MM.1S (cell line): ENCODE data around the gene SPRED3.

ENCODE experiments used
- EZH2 ChIP-seq: fragments of 300-600 bp; sonication (generic); optimal IDR thresholded peaks from 2 replicates; pipeline ENCODE3; 2017; ENCODE audit warnings: low read depth, mild to moderate bottlenecking, antibody characterized with exemption, low read length, mixed read lengths
- EZH2phosphoT487 ChIP-seq: fragments of 300-600 bp; sonication (generic); IDR thresholded peaks from 2 replicates; pipeline ENCODE4 v1.6.1; 2018; ENCODE audit warnings: antibody characterized with exemption, low read length
- TF ChIP-seq, protein P1 (sequence below): fragments of 300-600 bp; sonication (generic); IDR thresholded peaks from 2 replicates; pipeline ENCODE4 v1.5.1; 2016; ENCODE audit warnings: antibody characterized with exemption, low read length, mixed read lengths

DNA sequence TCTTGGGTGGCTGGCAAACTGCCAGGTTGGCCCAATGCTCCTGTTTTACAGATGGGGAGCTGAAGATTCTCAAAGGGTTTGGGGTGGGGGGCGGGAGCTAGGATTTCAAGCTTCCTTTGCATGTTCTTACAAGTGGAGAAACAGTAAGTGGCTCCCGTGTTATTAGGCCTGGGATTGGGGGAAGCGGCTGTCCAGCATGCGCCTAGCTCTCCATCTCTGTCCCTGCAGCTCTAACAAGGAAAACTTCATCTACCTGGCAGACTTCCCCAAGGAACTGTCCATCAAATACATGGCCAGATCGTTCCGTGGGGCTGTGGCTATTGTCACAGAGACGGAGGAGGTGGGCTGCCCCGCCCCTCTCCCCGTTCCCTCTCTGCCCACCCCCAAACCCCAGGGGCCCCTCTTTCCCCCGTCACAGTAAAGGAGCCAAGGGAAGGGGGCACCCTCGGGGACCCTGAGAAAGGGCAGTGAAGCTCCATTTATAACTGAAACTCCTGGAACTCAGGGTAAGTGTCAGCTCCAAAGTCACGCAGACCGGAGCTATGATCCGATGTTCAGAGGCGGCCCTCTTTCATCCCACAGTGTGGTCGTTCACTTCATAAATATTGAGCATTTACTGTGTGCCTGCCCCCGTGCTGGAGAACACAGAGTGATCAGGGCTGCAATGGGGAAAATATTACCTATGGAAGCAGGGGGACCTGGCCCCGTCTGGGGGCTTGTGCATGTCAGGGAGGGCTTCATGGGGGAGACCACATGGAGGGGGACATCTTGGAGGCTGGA, 29.1 kb upstream of the SPRED3 start:
- TF ChIP-seq, protein P1, sequence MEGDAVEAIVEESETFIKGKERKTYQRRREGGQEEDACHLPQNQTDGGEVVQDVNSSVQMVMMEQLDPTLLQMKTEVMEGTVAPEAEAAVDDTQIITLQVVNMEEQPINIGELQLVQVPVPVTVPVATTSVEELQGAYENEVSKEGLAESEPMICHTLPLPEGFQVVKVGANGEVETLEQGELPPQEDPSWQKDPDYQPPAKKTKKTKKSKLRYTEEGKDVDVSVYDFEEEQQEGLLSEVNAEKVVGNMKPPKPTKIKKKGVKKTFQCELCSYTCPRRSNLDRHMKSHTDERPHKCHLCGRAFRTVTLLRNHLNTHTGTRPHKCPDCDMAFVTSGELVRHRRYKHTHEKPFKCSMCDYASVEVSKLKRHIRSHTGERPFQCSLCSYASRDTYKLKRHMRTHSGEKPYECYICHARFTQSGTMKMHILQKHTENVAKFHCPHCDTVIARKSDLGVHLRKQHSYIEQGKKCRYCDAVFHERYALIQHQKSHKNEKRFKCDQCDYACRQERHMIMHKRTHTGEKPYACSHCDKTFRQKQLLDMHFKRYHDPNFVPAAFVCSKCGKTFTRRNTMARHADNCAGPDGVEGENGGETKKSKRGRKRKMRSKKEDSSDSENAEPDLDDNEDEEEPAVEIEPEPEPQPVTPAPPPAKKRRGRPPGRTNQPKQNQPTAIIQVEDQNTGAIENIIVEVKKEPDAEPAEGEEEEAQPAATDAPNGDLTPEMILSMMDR: no peak
- TF ChIP-seq EZH2phosphoT487: no peak
- TF ChIP-seq EZH2: no peak
